GM19023 (cell line): ENCODE measurements around the gene VTCN1.
"Not testable (repeated sequence)": the region's sequence is repeated elsewhere in the genome, so short reads cannot be mapped to it uniquely, and the experiment has no call there.

Source experiments
- ATAC-seq: cut with Tn5 transposase; IDR thresholded peaks from one replicate; pipeline ENCODE4 v1.9.1; 2021; ENCODE audit warnings: mild to moderate bottlenecking, moderate library complexity; ENCODE audit not compliant: unreplicated experiment

VTCN1 gene

GRCh38 chr1:117169871-117170596 is 40.7 kb downstream of the VTCN1 start:
- ATAC-seq: no peak

- ATAC-seq: no peak
Measured at GRCh38 chr1:117167402-117167801, 43.3 kb downstream of the VTCN1 start.

DNA sequence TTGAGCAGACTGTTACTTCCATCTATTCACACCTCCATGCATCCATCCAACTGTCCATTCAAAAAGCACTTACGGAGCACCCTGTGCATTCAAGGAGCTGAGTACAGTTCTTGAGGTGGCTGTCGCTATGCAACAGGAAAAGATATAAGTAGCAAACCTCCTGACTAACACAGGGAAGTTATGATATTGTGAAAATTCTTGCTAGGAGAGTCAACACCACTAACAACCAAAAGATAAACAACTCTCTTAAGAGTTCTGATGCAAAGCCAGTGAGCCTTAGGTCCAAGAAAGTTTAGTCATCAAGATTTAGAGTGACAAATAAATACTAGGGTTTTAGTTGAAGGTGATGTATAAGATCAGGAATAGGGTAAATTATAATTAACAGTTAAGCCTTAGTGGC is 44.7 kb downstream of the VTCN1 start:
- ATAC-seq: no peak

DNA sequence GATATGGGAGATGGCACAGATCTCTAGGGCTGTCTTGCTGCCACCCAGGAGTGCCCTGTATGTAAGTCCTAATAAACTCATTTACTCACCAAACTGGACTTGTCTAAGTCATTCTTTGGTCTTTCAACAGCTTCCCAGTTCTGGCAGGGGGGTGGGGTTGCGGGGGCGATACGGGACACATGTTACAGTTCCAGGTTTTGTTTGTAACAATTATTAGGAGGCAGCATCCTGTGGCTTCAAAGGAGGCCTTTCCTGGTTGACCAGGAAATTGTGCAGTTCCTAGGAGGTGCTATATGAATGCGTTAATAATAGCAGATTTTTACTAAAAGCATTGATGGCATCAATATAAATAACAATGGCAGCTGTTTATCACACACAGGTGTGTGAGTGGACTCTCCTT is 46.5 kb downstream of the VTCN1 start:
- ATAC-seq: no peak

DNA sequence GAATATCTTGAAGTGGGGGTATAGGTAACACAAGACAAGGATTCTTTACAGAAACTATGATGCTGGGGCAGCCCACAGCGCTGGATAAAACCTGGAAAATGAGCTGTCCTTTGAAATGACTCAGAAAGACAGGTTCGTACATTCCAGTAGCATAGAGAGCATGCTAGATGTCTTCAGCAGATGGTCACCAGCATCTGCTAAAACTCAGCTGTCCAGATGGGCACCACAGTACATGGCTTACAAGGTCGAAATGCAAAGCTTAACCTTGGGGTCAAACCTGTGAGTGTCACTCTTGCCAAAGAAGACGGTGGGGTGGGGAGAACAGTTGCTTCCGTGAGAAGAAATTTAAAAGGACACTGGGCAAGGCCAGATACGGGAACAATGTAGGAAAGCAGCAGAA is 47.9 kb downstream of the VTCN1 start:
- ATAC-seq: no peak

DNA sequence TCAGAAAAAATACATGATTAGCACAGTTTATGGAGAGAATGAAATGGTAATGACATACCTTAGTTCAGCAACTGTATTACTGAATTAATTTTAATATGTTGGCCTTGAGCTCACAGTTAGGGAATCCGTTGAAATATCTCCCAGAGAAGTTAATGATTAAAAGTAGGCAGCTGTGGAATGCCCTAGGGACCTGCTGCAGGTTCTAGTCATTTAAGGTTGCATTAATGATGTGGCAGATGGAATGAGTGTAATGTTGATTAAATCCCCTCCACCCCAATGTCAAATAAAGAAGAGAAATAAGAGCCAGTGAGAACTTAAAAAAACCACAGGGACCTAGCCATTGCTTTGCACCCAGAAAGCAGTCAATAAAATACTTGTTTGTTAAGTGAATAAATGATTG is 48.8 kb downstream of the VTCN1 start:
- no peak for ATAC-seq

GRCh38 chr1:117151305-117151704 is 59.4 kb downstream of the VTCN1 start:
- ATAC-seq: not testable (repeated sequence)

DNA sequence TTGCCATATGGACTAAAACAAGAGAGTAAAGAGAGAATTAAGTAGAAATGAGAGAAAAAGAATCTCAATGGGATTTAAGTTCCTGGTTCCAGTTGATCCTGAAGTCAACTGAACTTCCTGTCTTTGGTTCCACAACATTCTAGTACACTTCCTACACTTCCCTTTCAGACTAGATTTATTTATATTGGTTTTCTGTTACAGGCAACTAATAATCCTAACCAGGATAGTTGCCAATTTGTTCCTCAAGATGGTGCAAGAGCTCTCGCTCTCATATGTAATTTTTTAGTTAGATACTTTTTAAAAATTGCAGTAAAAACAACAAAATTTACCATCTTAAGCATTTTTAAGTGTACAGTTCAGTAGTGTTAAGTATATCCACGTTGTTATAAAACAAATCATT is 60.4 kb downstream of the VTCN1 start:
- ATAC-seq: no peak

DNA sequence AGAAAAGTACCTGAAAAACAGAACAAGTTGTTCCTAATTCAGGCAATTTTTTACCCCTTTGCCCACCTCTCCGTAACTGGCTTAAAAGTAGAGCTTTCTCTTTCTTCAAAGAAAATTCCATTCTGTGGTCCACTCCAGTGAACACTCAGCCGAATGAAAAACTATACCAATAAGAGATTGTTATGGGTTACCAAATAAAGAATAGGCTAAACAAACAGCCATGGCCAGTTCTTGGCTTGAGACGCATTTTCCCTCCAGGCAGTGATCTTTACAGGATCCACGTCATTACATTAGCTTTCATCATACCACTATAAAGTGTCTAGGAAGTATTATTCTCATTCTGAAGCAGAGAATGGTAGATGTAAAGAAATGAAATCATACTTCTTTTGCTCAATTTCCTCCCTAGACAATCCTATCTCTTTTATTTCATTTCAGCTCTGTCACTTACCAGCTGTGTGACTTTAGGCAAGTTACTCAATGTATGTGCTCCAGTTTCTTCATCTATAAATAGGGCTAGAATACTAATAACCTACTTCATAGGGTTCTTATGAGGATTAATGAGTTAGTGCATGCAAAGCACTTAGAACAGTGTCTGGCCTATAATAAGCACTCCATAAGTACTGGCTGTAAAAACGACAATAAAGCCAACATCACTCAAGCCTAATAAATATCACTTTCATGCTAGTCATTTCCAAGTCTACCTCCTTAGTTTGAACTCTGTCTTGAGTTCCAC is 62.7 kb downstream of the VTCN1 start:
- no peak for ATAC-seq

DNA sequence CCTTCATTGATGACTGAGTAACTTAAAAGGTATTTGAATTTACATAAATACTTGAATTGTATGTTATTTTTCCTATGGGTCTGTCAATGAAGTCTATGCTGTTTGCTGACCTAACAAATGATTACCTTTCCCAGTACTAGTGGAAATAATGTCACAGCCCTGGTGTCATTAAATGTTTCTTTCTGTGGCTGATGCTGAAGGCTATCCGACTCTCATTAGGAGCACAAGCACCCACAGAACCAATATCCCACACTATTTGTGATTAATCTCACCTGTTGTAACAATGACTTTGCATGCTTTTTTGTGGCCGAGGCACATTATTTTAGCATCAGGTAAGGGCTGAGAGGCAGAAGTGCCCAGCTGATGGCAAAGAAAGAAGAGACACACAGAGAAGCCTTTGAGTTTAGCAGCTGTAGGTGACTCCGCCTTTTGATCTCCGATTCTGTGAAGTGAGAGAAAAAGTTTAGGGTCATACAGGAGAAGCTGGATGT is 63.3 kb downstream of the VTCN1 start:
- ATAC-seq: no peak

- no peak for ATAC-seq
Measured at GRCh38 chr1:117146575-117147340, 64.0 kb downstream of the VTCN1 start.

DNA sequence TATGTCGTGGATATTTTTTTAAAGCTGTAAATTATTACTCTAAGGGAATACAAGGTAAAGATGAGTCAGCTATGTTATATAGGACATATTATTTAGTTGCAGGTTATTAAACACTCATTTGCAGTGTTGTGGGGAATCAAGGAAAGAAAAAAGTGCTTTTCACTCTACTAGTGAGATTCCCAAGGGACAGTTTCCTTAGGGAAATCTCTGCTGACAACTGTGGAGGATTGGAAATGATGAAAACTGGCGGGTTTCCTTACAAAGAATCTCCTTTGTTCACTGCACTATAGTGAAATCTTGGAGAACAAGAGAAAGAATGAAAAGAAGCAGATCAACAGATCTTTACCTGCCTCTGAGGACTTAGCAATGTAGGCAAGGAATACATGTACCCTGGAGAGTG is 64.7 kb downstream of the VTCN1 start:
- no peak for ATAC-seq

- ATAC-seq: no peak
Measured at GRCh38 chr1:117143871-117144270, 66.9 kb downstream of the VTCN1 start.

GRCh38 chr1:117143172-117143571 is 67.6 kb downstream of the VTCN1 start:
- no peak for ATAC-seq

DNA sequence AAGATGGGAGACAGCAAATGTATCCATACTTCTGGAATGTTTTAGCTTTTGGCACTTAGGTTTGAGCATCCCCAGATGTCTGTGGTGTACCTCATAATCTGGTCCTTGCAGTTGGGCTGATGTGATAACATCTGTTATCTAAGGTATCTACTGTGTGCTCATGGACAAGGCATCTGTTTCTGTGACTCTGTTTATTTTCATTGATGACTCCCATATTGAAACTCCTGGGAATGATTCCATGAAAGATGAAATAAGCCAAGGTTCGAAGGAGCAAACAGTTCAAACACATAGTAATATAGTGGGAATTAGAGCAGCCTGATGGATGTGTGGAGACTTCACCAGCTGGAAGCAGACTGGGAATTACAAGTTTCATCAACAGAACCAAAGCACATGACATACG is 68.5 kb downstream of the VTCN1 start:
- no peak for ATAC-seq

DNA sequence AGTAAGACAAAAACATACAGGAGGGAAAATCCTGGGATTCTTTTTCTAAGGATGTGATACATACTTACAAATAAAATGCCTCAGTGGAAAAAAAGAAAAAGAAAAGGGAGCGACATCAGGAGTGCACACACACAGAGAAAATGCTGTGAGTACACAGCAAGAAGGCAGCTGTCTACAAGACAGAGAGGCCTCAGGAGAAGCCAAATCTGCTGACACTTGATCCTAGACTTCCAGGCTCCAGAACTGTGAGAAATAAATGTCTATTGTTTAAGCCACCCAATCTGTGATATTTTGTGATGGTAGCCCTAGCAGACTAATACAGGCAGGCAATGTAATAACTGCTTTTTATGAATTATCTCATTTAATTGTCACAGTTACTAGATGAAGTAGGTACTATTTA is 72.2 kb downstream of the VTCN1 start:
- ATAC-seq: no peak

DNA sequence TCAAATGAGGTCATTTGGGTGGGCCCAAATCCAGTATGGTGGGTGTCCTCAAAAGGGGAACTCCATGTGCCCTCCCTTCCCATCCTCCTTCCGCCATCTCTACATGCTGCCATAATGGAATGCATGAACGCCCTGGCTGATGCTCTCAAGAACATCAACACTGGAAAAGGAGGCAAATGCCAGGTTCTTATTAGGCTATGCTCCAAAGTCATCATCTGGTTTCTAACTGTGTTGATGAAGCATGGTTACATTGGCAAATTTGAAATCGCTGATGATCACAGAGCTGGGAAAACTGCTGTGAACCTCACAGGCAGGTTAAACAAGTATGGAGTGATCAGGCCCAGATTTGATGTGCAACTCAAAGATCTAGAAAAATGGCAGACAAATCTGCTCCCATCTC is 72.6 kb downstream of the VTCN1 start:
- ATAC-seq: no peak

DNA sequence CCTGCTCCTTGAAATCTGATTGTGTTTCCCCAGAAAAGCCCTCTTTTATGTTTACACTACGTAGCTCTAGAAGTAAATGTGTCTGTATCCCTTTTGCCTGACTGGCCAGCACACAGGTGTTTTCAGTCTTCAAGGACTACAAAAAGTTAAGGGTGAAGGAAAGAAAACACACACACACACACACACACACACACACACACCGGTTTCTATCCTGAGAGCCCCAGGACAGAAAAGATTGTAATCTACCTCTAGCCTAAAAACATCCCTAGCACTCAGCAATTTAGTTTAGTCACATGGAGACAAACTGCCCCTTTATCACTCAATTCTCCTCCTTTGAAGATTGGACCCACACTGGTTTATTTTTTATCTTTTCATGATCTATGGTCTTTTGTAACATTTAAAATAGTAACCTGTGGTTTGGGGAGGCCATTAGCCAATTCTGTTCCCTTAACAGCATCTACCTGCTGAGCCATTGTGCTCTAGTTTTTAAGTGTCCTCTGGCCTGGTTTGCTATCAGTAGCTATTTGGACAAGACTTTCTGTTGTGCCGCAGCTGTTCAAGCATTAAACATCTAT is 73.4 kb downstream of the VTCN1 start:
- ATAC-seq: no peak

- ATAC-seq: no peak
Measured at GRCh38 chr1:117136749-117137148, 74.0 kb downstream of the VTCN1 start.

GRCh38 chr1:117135329-117135728 is 75.4 kb downstream of the VTCN1 start:
- ATAC-seq: no peak

DNA sequence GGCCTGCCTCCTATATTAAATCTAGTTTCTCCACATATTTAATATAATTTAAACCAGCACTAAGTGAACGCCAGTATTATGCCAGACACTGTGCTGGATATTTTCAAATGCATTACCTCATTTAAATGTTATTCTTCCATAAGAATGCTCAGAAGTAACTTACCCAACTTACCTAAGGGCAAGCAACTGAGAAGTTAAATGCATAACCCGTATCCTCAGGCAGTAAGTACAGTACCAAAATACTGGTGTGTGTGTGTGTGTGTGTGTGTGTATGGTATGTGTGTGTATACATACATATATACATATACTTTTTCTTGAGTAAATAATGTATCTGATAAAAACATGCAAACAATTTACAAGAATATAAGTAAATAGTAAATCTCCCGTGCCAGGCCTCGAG is 80.2 kb downstream of the VTCN1 start:
- ATAC-seq: no peak
